ENCODE results near the gene OMP. TPM values are rescaled to one million over a fixed set of nuclear protein-coding genes. Genes with fewer than 3 reads are reported as not detected.

Gene OMP
- total RNA-seq, 2 experiments from 2014 or later: not detected

DNA sequence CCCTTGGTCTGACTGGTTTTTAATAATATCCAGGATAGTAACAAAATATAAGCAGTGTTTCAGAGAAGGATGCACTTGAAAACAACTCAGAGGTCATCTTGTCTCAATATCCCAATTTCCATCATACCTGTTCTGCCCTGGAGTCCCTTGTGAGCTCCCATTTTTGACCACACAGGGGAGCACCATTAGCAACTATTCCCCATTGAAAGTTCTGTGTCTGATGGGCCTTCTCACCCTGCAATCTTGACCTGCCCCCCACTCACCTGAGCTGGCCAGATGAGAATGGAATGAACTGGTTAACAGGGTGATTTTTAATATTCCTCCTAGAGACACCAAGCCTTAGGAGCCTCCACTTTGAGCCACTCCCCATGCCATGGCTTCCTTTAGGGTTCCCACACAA lies 39.7 kb upstream of the OMP start:
- Mint-ChIP-seq H3K27me3 (no peaks in the 10 kb centered on the region), H3K4me3 (no peak overlapping the region), H3K9me3 (no peaks in the 10 kb centered on the region), H3K4me1 (ENCODE audit: low read depth) (peaks cover 4% of the 10 kb centered on the region), H3K27ac (no peak overlapping the region), H3K36me3 (no peaks in the 10 kb centered on the region)
- no peak for DNase-seq
- intact Hi-C loops (cut with micrococcal nuclease): no loop called here
- POLR2A ChIA-PET: no interaction called here
- CTCF ChIA-PET: interaction anchor here (1.8 to 4.2 kb wide), 2 partner anchors 15 to 29 kb away, joined by 12 to 25 read pairs; no protein-coding TSS in a partner anchor

DNA sequence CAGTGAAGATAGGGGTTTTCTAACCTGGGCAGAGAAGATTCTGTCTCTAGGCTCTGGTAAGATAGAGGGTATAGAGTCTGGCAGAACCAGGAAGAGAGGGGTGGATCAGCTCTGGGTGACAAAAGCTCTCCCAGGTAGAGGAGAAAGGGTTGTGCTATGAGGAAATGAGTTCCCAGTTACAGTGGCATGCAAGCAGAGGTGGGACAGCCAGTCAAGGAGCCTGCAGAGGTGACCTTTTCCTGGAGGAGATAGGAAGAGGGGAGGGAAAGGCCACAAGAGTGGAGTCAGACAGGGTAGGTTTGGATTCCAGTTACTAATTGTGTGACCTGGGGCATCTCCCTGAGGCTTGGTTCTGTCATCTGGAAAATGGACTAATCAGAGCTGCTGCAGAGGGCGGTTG lies 39.2 kb upstream of the OMP start:
- intact Hi-C loops (cut with micrococcal nuclease): no loop called here
- POLR2A ChIA-PET: no interaction called here

DNA sequence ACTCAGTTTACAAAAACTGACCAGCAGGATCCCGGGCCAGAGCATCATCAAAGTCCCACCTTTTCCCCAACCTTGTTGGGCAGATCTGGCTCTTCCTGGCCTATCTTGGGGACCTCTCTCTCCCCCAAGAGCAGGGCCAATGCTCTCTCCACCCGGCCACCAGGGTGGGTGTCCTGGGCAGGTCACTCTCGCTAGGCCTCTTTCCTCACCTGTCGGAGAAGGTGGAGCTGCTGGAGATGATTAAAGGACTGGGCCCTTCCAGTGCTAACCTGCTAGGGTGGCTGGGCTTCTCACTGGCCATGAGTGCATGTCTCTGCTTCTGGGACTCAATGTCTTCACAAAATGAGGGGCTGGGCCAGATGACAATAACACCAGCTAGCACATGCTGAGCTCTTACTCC lies 38.8 kb upstream of the OMP start:
- intact Hi-C loops (cut with micrococcal nuclease): no loop called here
- Mint-ChIP-seq H3K9me3 (no peaks in the 10 kb centered on the region), H3K27ac (no peak overlapping the region), H3K4me3 (no peak overlapping the region), H3K27me3 (no peaks in the 10 kb centered on the region), H3K36me3 (no peaks in the 10 kb centered on the region), H3K4me1 (ENCODE audit: low read depth) (peaks cover 4% of the 10 kb centered on the region)
- POLR2A ChIA-PET: no interaction called here
- no peak for DNase-seq
- CTCF ChIA-PET: interaction anchor here (0.6 to 4.2 kb wide), 3 partner anchors 16 to 125 kb away, joined by 3 to 25 read pairs (median 12); no protein-coding TSS in a partner anchor

More for the DNA sequence above, 39.2 kb upstream of the OMP start:
- Mint-ChIP-seq H3K36me3 (no peaks in the 10 kb centered on the region), H3K27me3 (no peaks in the 10 kb centered on the region), H3K27ac (no peak overlapping the region), H3K4me3 (no peak overlapping the region), H3K4me1 (ENCODE audit: low read depth) (peaks cover 4% of the 10 kb centered on the region), H3K9me3 (no peaks in the 10 kb centered on the region)
- CTCF ChIA-PET: interaction anchor here (1.8 to 4.2 kb wide), 2 partner anchors 16 to 28 kb away, joined by 12 to 25 read pairs; no protein-coding TSS in a partner anchor
- DNase-seq: no peak

DNA sequence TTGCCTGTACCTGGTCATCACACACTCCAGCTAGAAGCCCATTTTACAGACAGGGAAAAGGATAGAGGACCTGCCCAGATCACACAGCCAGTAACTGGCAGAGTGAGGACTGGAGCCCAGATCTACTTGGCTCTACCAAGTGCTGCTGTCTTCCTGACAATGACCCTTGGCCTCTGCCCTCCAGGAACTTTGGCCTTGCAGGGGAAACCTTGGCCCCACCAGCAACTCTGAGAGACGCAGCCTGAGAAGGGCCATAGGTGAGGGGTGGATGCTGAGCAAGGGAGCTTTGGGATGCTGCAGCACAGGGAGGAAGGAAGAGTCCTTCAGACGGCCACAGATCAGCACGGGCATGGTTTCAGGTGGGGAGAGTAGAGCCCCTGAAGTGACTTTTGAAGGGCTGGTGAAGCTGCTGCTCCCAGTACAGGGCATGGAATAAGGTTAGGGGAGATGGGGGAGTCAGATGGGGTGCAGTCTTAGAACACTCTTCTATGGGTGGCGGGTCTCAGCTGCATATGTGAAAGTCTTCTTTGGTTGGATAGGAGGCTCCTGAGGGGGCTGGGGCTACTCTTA lies 37.9 kb upstream of the OMP start:
- Mint-ChIP-seq H3K36me3 (no peaks in the 10 kb centered on the region), H3K9me3 (no peaks in the 10 kb centered on the region), H3K4me3 (no peak overlapping the region), H3K4me1 (ENCODE audit: low read depth) (peaks cover 4% of the 10 kb centered on the region), H3K27me3 (no peaks in the 10 kb centered on the region), H3K27ac (no peak overlapping the region)
- ChIA-PET CTCF (interaction anchor here (0.6 to 4.2 kb wide), 3 partner anchors 17 to 126 kb away, joined by 3 to 25 read pairs (median 13); no protein-coding TSS in a partner anchor), POLR2A (interaction anchor here (1.1 kb wide), 1 partner anchor 18 kb away, joined by 3 read pairs; no protein-coding TSS in a partner anchor)
- intact Hi-C loops (cut with micrococcal nuclease): no loop called here
- no peak for DNase-seq

DNA sequence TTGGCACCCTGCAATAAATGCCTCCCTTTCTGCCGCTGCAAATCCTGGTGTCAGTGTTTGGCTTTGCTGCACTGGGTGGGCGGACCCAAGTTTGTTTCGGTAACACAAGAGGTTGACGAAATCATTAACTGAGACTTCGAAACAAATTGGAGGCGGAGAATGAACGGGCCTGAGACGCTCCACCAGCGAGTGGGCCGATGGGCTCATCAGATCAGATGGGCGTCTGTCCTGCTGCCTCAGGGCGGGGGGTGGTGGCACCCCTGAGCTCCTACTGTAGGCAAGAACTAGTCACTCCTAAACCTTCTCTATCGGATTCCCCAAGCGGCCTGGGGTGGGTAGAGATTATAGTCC lies 36.8 kb upstream of the OMP start:
- Mint-ChIP-seq H3K9me3 (no peaks in the 10 kb centered on the region), H3K27me3 (no peaks in the 10 kb centered on the region), H3K4me3 (peak overlapping the region; percentile 71), H3K27ac (no peak overlapping the region), H3K4me1 (ENCODE audit: low read depth) (peaks cover 4% of the 10 kb centered on the region), H3K36me3 (no peaks in the 10 kb centered on the region)
- ChIA-PET POLR2A (no interaction called here), CTCF (interaction anchor here (1.0 to 4.2 kb wide), 3 partner anchors 16 to 26 kb away, joined by 3 to 25 read pairs (median 13); no protein-coding TSS in a partner anchor)
- no peak for DNase-seq
- intact Hi-C loops (cut with micrococcal nuclease): loop anchor here (1.0 kb wide), 3 partner anchors 19 to 206 kb away; partner anchors contain the start of gene ACER3

DNA sequence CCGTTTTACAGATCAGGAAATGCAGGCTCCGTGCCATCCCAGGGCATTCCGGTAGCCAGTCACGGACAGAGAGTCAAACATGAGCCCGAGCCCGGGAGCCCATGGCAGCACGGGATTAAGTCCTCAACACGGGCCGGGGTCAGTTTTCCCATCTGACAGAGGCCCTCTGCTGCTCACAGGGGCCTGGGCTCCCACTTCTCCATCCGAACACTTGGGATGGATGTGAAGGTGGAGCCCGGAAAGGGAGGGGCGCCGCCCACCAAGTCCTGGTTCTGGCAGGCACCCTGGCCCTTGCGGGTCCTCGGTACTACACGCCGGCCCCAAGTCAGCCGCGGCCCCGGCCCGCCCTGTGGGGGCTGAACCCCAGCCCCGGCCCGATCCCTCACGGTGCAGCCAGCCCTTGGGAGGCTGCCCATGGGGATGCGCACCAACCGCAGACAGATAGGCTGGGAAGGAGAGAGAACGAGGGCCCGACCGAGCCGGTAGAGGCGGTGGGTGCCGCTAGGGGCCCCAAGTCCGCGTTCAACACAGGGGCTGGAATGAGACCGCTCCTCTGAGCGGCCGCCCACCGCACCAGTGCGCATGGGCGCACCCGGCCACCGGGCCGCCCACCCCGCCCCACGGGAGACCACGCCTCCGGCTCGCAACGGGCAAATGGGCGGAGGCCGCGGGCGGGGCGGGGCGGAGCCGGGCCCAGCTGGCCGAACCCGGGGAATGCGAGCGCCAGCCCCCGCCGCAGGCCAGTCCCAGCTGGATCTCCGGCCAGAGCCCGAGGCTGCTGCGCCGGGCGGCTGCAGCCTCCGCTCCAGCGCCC lies 36.2 kb upstream of the OMP start, which contains the start of gene CAPN5:
Gene CAPN5, plus strand, starts transcription at position 743 of the 814 bp plus-strand sequence. CDS start 17,916 bp downstream, outside the sequence.
- ChIA-PET POLR2A (no interaction called here), CTCF (interaction anchor here (1.5 to 4.2 kb wide), 4 partner anchors 16 to 25 kb away, joined by 4 to 25 read pairs (median 10); no protein-coding TSS in a partner anchor)
- Mint-ChIP-seq H3K36me3 (no peaks in the 10 kb centered on the region), H3K4me3 (peak within 1 kb of the TSS; percentile 71), H3K27me3 (no peaks in the 10 kb centered on the region), H3K4me1 (ENCODE audit: low read depth) (peaks cover 4% of the 10 kb centered on the region), H3K9me3 (no peaks in the 10 kb centered on the region), H3K27ac (no peak within 1 kb of the TSS)
- intact Hi-C loops (cut with micrococcal nuclease): loop anchor here (1.0 kb wide), 3 partner anchors 19 to 206 kb away; partner anchors contain the start of gene ACER3
- peak; percentile 88 for DNase-seq

DNA sequence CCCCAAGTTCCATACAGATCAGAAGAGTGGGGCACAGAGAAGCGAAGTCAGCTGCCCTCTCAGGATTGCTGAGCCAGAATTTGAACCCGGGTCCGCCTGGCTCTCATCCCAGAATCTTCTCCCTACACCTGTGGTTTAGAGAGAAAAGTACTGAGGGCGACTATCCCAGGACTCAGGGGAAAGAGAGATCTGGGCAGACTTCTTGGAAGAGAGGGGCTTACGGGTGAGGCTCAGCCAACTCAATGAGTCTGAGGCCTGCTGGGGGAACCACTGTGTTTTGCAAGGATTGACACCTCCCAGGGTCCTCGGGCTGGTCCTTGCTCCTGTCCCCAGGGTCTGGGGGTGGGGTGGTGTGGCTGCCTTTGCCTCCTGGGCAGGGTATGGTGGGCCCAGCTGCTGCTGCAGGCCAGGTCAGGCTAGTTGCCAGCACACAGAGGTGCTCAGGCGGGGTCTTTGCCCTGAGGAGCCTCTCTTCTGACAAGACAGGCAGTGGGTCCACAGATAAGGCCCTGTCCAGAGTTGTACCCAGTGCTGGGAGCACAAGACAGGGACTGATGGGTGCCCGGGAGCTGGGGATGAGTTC lies 34.7 kb upstream of the OMP start:
- Mint-ChIP-seq H3K4me3 (peak overlapping the region; percentile 55), H3K36me3 (no peaks in the 10 kb centered on the region), H3K9me3 (no peaks in the 10 kb centered on the region), H3K27ac (no peak overlapping the region), H3K27me3 (no peaks in the 10 kb centered on the region), H3K4me1 (ENCODE audit: low read depth) (peaks cover 11% of the 10 kb centered on the region)
- intact Hi-C loops (cut with micrococcal nuclease): no loop called here
- no peak for DNase-seq
- ChIA-PET CTCF (interaction anchor here (1.5 to 1.6 kb wide), 2 partner anchors 15 to 24 kb away, joined by 4 to 6 read pairs; no protein-coding TSS in a partner anchor), POLR2A (no interaction called here)

DNA sequence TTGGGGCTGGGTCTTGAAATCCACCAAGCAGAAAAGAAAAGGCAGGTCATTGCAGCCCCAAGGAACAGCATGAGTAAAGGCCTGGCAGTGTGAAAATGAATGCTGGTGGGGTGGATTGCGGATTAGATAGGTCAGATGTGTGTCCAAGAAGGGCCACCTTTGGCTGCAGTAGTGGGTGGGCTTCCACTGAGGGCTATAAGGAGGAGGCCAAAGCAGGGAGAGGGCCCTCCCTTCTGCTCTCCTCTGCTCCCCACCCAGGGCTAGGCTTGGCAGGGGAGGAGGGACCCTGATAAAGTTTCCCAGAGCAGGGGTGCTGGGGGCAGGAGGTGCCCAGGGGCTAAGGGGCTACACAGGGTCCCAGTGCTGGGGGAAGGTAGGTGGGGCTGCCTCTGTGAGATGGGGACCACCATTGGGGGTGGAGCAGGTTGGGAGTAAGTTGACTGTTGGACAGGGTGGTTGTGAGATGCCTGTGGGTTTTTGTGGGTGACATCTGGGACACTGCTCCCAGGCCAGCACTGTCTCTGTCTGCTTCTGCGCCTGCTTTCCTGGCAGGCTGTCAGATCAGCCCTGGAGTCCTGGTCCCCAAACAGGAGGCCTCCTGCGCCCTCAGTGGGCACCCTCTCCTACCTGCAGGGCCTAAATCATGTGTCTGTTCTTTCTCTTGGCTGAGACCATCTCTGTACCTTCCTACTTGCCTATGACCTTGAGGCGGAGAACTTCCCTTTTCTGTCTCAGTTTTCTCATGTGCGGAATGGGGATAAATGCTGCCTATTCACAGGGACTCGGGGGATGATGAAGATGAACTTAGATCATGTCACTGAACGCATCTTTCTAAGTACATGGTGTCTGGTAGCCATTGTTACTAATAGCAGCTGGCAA lies 33.9 kb upstream of the OMP start:
- ChIA-PET CTCF (no interaction called here), POLR2A (interaction anchor here (0.9 kb wide), 1 partner anchor 14 kb away, joined by 3 read pairs; no protein-coding TSS in a partner anchor)
- Mint-ChIP-seq H3K4me3 (no peak overlapping the region), H3K4me1 (ENCODE audit: low read depth) (peaks cover 15% of the 10 kb centered on the region), H3K36me3 (no peaks in the 10 kb centered on the region), H3K27ac (no peak overlapping the region), H3K27me3 (no peaks in the 10 kb centered on the region), H3K9me3 (no peaks in the 10 kb centered on the region)
- intact Hi-C loops (cut with micrococcal nuclease): no loop called here
- DNase-seq: no peak

DNA sequence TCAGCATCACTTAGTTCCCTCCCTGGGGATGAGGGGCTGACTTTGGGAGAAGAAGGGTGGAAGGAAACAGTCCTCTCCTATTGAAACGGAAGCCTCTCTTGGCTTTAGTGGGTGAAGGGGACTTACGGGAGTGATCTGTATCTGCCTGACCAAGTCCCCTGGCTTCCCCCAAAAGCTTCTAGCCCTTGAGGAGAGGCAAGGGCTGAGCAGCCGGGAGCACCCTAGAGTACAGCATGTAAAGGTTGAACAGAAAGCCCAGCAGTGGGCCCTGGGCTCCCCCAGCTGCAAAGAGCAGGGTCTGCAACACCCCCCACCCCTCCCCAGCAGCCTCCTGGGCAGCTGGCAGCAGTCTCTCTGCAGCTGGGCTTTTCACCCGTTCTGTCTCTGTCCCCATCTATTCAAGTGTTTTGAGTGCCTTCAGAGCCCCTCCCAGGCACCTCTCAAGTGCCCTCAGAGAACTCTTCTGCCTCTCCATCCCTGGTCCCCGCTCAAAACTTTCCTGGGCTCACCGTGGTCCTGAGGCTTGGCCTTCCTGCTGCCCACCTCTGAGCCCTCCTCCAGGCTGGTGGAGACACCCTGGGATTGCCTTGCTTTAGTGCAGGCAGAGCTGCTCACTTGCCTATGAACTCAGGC lies 33.2 kb upstream of the OMP start:
- ChIA-PET CTCF (interaction anchor here (1.5 kb wide), 1 partner anchor 22 kb away, joined by 3 read pairs; no protein-coding TSS in a partner anchor), POLR2A (interaction anchor here (0.9 kb wide), 1 partner anchor 13 kb away, joined by 3 read pairs; no protein-coding TSS in a partner anchor)
- H3K9me3 Mint-ChIP-seq: no peaks in the 10 kb centered on the region
- H3K27ac Mint-ChIP-seq: no peak overlapping the region
- H3K36me3 Mint-ChIP-seq: no peaks in the 10 kb centered on the region
- intact Hi-C loops (cut with micrococcal nuclease): no loop called here
- H3K4me3 Mint-ChIP-seq: no peak overlapping the region
- peaks cover 15% of the 10 kb centered on the region for H3K4me1 Mint-ChIP-seq (ENCODE audit: low read depth)
- no peak for DNase-seq
- no peaks in the 10 kb centered on the region for H3K27me3 Mint-ChIP-seq

DNA sequence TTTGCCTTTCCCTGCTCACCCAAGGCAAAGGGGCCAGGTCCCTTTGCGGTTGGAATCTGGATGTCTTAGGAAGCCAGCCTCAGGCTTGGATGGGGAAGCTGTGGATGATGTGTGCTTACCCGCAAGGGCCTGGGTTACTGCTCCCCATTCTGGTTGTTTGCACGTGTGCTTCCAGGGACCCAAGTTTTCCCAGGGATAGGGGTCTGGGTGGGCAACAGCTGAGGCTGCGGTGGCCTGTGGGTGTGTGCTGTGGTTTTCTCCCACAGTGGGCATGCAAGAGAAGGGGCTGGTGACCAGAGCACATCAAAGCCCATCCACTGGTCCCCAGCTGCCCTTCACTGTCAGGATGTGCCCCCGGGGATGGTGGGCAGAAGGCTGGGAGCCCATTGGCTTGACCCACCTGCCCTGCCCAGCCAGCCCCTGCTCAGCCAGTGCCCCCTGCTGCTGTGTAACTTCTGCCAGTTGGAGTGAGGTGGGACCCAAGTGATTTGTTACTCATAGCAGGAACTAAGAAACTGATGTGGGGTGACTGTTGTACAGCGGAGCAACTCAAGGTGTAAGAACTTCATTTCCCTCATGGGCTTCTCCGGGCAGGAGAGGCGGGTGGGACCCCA lies 32.6 kb upstream of the OMP start:
- no peaks in the 10 kb centered on the region for H3K27me3 Mint-ChIP-seq
- H3K9me3 Mint-ChIP-seq: no peaks in the 10 kb centered on the region
- no peak overlapping the region for H3K4me3 Mint-ChIP-seq
- ChIA-PET POLR2A (interaction anchor here (0.9 kb wide), 1 partner anchor 13 kb away, joined by 3 read pairs; no protein-coding TSS in a partner anchor), CTCF (interaction anchor here (1.5 kb wide), 1 partner anchor 21 kb away, joined by 3 read pairs; no protein-coding TSS in a partner anchor)
- no peaks in the 10 kb centered on the region for H3K36me3 Mint-ChIP-seq
- H3K27ac Mint-ChIP-seq: no peak overlapping the region
- peaks cover 15% of the 10 kb centered on the region for H3K4me1 Mint-ChIP-seq (ENCODE audit: low read depth)
- intact Hi-C loops (cut with micrococcal nuclease): no loop called here
- DNase-seq: no peak
